RPMI7951 (cell line): ENCODE measurements around the gene PKP4. TPM values are rescaled to one million over a fixed set of nuclear protein-coding genes. Genes with fewer than 3 reads are reported as not detected.
"Not testable (repeated sequence)": the region's sequence is repeated elsewhere in the genome, so short reads cannot be mapped to it uniquely, and the experiment has no call there.

Source experiments
- DNase-seq: peaks from one replicate; pipeline ENCODE4 v3.0.0-alpha.2; 2012; ENCODE audit warnings: low read depth
- total RNA-seq: library from RNA; depleted of rRNA; stranded (reverse); fragments of >200 nt; shearing (Covaris generic); gene quantifications from 2 replicates; pipeline ENCODE4 v1.2.3, GENCODE V29; 2014

The PKP4 gene
- total RNA-seq, 1 experiment from 2014 or later = 33.5 TPM

- peak; percentile 14 for DNase-seq
Measured at GRCh38 chr2:158464426-158465281, 7.9 kb downstream of the PKP4 start.

GRCh38 chr2:158467248-158467647 is 10.5 kb downstream of the PKP4 start:
- DNase-seq = no peak

- not testable (repeated sequence) for DNase-seq
Measured at GRCh38 chr2:158472829-158473228, 16.1 kb downstream of the PKP4 start.

GRCh38 chr2:158473300-158473699 is 16.5 kb downstream of the PKP4 start:
- DNase-seq = not testable (repeated sequence)

GRCh38 chr2:158473719-158474392 is 17.1 kb downstream of the PKP4 start:
- no peak for DNase-seq

GRCh38 chr2:158474526-158475011 is 17.8 kb downstream of the PKP4 start:
- DNase-seq = not testable (repeated sequence)

GRCh38 chr2:158477202-158477601 is 20.4 kb downstream of the PKP4 start:
- DNase-seq = no peak

GRCh38 chr2:158478237-158478636 is 21.5 kb downstream of the PKP4 start:
- DNase-seq = no peak

GRCh38 chr2:158478816-158479215 is 22.1 kb downstream of the PKP4 start:
- DNase-seq = no peak

- DNase-seq = no peak
Measured at GRCh38 chr2:158481116-158481515, 24.4 kb downstream of the PKP4 start.

GRCh38 chr2:158482594-158482993 is 25.8 kb downstream of the PKP4 start:
- peak; percentile 33 for DNase-seq

- no peak for DNase-seq
Measured at GRCh38 chr2:158484892-158485556, 28.3 kb downstream of the PKP4 start.

GRCh38 chr2:158486150-158486969 is 29.6 kb downstream of the PKP4 start:
- no peak for DNase-seq

- peak; percentile 60 for DNase-seq
Measured at GRCh38 chr2:158486970-158487325, 30.2 kb downstream of the PKP4 start.

GRCh38 chr2:158487419-158487818 is 30.7 kb downstream of the PKP4 start:
- DNase-seq = peak; percentile 35

GRCh38 chr2:158488442-158489216 is 31.9 kb downstream of the PKP4 start:
- DNase-seq = no peak

- no peak for DNase-seq
Measured at GRCh38 chr2:158489366-158490112, 32.8 kb downstream of the PKP4 start.

GRCh38 chr2:158491072-158491471 is 34.3 kb downstream of the PKP4 start:
- DNase-seq = no peak

GRCh38 chr2:158493458-158493857 is 36.7 kb downstream of the PKP4 start:
- no peak for DNase-seq

- DNase-seq = no peak
Measured at GRCh38 chr2:158495175-158495574, 38.4 kb downstream of the PKP4 start.
